Endodermal cell (in vitro differentiated cells): ENCODE results near the gene RNF111. TPM values are rescaled to one million over a fixed set of nuclear protein-coding genes. Genes with fewer than 3 reads are reported as not detected.

ENCODE experiments used
- DNase-seq: peaks from one replicate; pipeline ENCODE4 v3.0.0-alpha.2; 2017
- H3K27ac ChIP-seq: 2 replicates; pipeline ENCODE4 v1.5.1; 2013; ENCODE audit warnings: mild to moderate bottlenecking, low read depth, low read length, moderate library complexity
- H3K27me3 ChIP-seq: 2 replicates; pipeline ENCODE4 v1.6.1; 2013; ENCODE audit warnings: mild to moderate bottlenecking, low read length, moderate library complexity; ENCODE audit not compliant: insufficient read depth, control insufficient read depth, poor library complexity, severe bottlenecking
- H3K36me3 ChIP-seq: 2 replicates; pipeline ENCODE4 v1.7.0; 2013; ENCODE audit warnings: mild to moderate bottlenecking, low read length, moderate library complexity; ENCODE audit not compliant: control insufficient read depth, insufficient read depth
- H3K4me1 ChIP-seq: one replicate; pipeline ENCODE4 v1.7.0; 2013; ENCODE audit warnings: low read length; ENCODE audit not compliant: control insufficient read depth, insufficient read depth
- H3K4me3 ChIP-seq: 2 replicates; pipeline ENCODE4 v1.5.1; 2013; ENCODE audit warnings: mild to moderate bottlenecking, low read length, moderate library complexity
- H3K9ac ChIP-seq: 2 replicates; pipeline ENCODE4 v1.6.1; 2013; ENCODE audit warnings: mild to moderate bottlenecking, low read length, moderate library complexity; ENCODE audit not compliant: poor library complexity, severe bottlenecking; ENCODE audit errors: extremely low read depth
- H3K9me3 ChIP-seq: 2 replicates; pipeline ENCODE4 v1.6.1; 2013; ENCODE audit warnings: mild to moderate bottlenecking, low read length, moderate library complexity; ENCODE audit not compliant: control insufficient read depth
- H3K27ac Mint-ChIP-seq: 2 replicates; pipeline ENCODE4 v1.8.0; 2020; ENCODE audit warnings: mixed read lengths
- H3K27me3 Mint-ChIP-seq: 2 replicates; pipeline ENCODE4 v1.8.0; 2021; ENCODE audit warnings: mild to moderate bottlenecking, mixed read lengths; ENCODE audit not compliant: insufficient read depth
- H3K36me3 Mint-ChIP-seq: 2 replicates; pipeline ENCODE4 v1.8.0; 2020; ENCODE audit warnings: low read depth, mixed read lengths
- H3K4me1 Mint-ChIP-seq: 2 replicates; pipeline ENCODE4 v1.8.0; 2020; ENCODE audit warnings: mixed read lengths
- H3K4me3 Mint-ChIP-seq: 2 replicates; pipeline ENCODE4 v1.8.0; 2020; ENCODE audit warnings: mild to moderate bottlenecking, moderate library complexity, mixed read lengths
- H3K9me3 Mint-ChIP-seq: 2 replicates; pipeline ENCODE4 v1.8.0; 2020; ENCODE audit warnings: mild to moderate bottlenecking, mixed read lengths
- CTCF ChIP-seq: fragments of 200-600 bp; sonication (generic); conservative IDR thresholded peaks from 2 replicates; pipeline ENCODE4 v1.5.0; 2021; ENCODE audit warnings: antibody characterized with exemption, mild to moderate bottlenecking
- WGBS, 2 experiments: methylation state at CpG; one replicate each; pipeline versions ENCODE4 v1.1.5 to v1.1.7; 2013; ENCODE audit warnings: missing lambda C conversion rate in 2 of 2, mixed read lengths in 1 of 2; ENCODE audit not compliant: insufficient coverage in 1 of 2, insufficient read length in 1 of 2; 5-methylcytosine and 5-hydroxymethylcytosine counted together
- total RNA-seq, 2 donors: library from RNA; stranded (reverse); fragmentation: NEBNext Ultra II Directional in 1 of 2; extraction: Animal tissue kit (Norgen Biotek cat#: 25700) in 1 of 2; gene quantifications; 2 replicates in 1 of 2; 3 replicates in 1 of 2; pipeline ENCODE4 v1.2.1, GENCODE V29; 2021

RNF111 gene
- total RNA-seq, 2 donors from 2014 or later, result 31.6 to 31.9 TPM

- Histone ChIP-seq H3K36me3 (peaks cover 87% of the 10 kb centered on the region), H3K27me3 (no peaks in the 10 kb centered on the region), H3K9ac (no peak overlapping the region), H3K4me3 (no peak overlapping the region), H3K9me3 (no peaks in the 10 kb centered on the region), H3K4me1 (no peaks in the 10 kb centered on the region), H3K27ac (no peak overlapping the region)
- Mint-ChIP-seq H3K36me3 (peaks cover 47% of the 10 kb centered on the region), H3K4me1 (no peaks in the 10 kb centered on the region), H3K9me3 (no peaks in the 10 kb centered on the region), H3K4me3 (no peak overlapping the region), H3K27me3 (no peaks in the 10 kb centered on the region), H3K27ac (no peak overlapping the region)
- WGBS, 2 experiments, result no CpG with 5 or more reads among the region's 1 CpG
- TF ChIP-seq CTCF, result no peak
- no peak for DNase-seq
Measured at GRCh38 chr15:59094077-59094476, 106.6 kb downstream of the RNF111 start.

- no peak overlapping the region for H3K9ac ChIP-seq
- H3K27ac ChIP-seq, result no peak overlapping the region
- Mint-ChIP-seq H3K27ac (no peak overlapping the region), H3K27me3 (no peaks in the 10 kb centered on the region), H3K4me3 (no peak overlapping the region), H3K4me1 (no peaks in the 10 kb centered on the region), H3K36me3 (peaks cover 33% of the 10 kb centered on the region), H3K9me3 (no peaks in the 10 kb centered on the region)
- H3K27me3 ChIP-seq, result no peaks in the 10 kb centered on the region
- H3K4me3 ChIP-seq, result no peak overlapping the region
- H3K36me3 ChIP-seq, result peaks cover 66% of the 10 kb centered on the region
- no peak for DNase-seq
- H3K9me3 ChIP-seq, result no peaks in the 10 kb centered on the region
- no peaks in the 10 kb centered on the region for H3K4me1 ChIP-seq
- WGBS, 2 experiments, result 90 to 92% methylated on average over 2 to 3 of the region's 3 CpGs
- TF ChIP-seq CTCF, result no peak
Measured at GRCh38 chr15:59096429-59096828, 109.0 kb downstream of the RNF111 start.

GRCh38 chr15:59099162-59099685 lies 111.8 kb downstream of the RNF111 start:
- DNase-seq, result no peak
- no peaks in the 10 kb centered on the region for H3K4me1 ChIP-seq
- H3K27ac ChIP-seq, result no peak overlapping the region
- H3K9me3 ChIP-seq, result no peaks in the 10 kb centered on the region
- no peaks in the 10 kb centered on the region for H3K27me3 ChIP-seq
- Mint-ChIP-seq H3K27ac (no peak overlapping the region), H3K36me3 (peaks cover 20% of the 10 kb centered on the region), H3K4me3 (no peak overlapping the region), H3K4me1 (no peaks in the 10 kb centered on the region), H3K9me3 (no peaks in the 10 kb centered on the region), H3K27me3 (no peaks in the 10 kb centered on the region)
- peaks cover 39% of the 10 kb centered on the region for H3K36me3 ChIP-seq
- TF ChIP-seq CTCF, result no peak
- no peak overlapping the region for H3K9ac ChIP-seq
- 63 to 86% methylated on average over 1 to 2 of the region's 2 CpGs for WGBS, 2 experiments
- H3K4me3 ChIP-seq, result no peak overlapping the region
